Measurements from ENCODE around the gene COL28A1. TPM values are rescaled to one million over a fixed set of nuclear protein-coding genes. Genes with fewer than 3 reads are reported as not detected.

Gene COL28A1
- total RNA-seq, 2 donors from 2014 or later: 1.2 to 3.5 TPM

DNA sequence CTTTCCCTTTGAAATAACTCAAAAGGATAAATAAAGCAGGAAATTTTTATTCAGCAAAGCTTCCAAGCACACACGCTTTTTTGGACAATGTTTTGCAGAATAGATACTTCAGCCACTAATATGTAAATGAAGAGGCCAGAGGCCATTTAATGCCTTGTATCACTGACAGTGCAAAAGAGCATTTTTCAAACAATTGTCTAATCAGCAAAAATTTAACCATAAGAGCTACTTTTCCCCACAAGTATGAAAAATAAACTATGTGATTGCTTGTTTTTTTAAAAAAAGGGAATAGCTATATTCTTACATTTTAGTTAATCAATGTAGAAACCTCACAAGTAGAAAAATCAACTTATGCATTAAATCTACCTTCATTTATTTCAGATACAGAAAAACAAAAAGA lies 99.7 kb downstream of the COL28A1 start:
- no peaks in the 10 kb centered on the region for H3K9me3 ChIP-seq
- TF ChIP-seq CTCF (IDR thresholded peaks at IDR 0.05): no peak
- DNase-seq: no peak
- no peaks in the 10 kb centered on the region for H3K27me3 ChIP-seq
- H3K27ac ChIP-seq: no peak overlapping the region
- no peak overlapping the region for H3K9ac ChIP-seq (ENCODE audit: low read depth in 2 of 2, low read length in 2 of 2)
- intact Hi-C loops (cut with DNase I): no loop called here
- H3K4me1 ChIP-seq: no peaks in the 10 kb centered on the region
- no peak overlapping the region for H3K4me3 ChIP-seq
- no peaks in the 10 kb centered on the region for H3K36me3 ChIP-seq

GRCh38 chr7:7434329-7434728 lies 101.3 kb downstream of the COL28A1 start:
- no peak overlapping the region for H3K4me3 ChIP-seq
- no peak for TF ChIP-seq CTCF (IDR thresholded peaks at IDR 0.05)
- no peak overlapping the region for H3K27ac ChIP-seq
- DNase-seq: no peak
- no peaks in the 10 kb centered on the region for H3K9me3 ChIP-seq
- no peaks in the 10 kb centered on the region for H3K36me3 ChIP-seq
- no peaks in the 10 kb centered on the region for H3K4me1 ChIP-seq
- no peaks in the 10 kb centered on the region for H3K27me3 ChIP-seq
- intact Hi-C loops (cut with DNase I): no loop called here
- H3K9ac ChIP-seq (ENCODE audit: low read depth in 2 of 2, low read length in 2 of 2): no peak overlapping the region

DNA sequence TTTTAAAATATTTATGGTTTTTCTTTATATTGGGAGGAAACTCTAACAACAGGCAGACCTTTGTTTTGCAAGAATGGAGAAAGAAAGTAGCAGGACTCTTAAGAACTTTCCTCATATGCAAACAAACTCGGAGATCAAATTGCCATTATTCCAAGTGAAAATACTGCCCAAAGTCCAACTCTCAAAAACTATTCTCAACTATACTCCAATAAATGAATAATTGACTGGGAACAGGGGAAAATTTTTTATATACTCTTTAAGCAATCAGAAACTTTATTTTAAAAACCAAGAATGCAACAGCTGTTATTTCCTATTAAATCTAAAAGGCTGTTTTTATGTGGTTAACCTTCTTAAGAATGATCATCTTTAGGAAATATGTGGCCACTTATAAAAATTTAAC lies 101.9 kb downstream of the COL28A1 start:
- no peak for TF ChIP-seq CTCF (IDR thresholded peaks at IDR 0.05)
- Histone ChIP-seq H3K4me3 (no peak overlapping the region), H3K36me3 (no peaks in the 10 kb centered on the region), H3K27me3 (no peaks in the 10 kb centered on the region), H3K9ac (ENCODE audit: low read depth in 2 of 2, low read length in 2 of 2) (no peak overlapping the region), H3K9me3 (no peaks in the 10 kb centered on the region), H3K4me1 (no peaks in the 10 kb centered on the region), H3K27ac (no peak overlapping the region)
- intact Hi-C loops (cut with DNase I): no loop called here
- no peak for DNase-seq

DNA sequence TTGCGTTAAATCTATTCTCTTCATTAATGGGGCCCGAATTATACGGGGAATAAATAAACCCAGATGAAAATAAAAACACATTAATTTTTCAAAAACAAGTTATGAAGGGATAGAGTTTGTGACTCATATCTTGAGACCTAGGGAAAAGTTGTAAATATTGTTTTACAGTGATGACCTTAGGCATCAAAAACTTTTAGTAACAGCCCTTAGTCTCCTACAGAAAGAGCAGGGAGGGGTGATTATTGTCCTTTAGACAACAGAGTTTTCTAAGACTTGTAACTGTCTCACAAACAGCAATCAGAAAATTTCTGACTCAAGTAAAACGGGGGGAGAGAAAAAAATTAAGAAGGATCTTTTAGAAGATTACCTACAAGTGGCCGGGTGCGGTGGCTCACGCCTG lies 102.7 kb downstream of the COL28A1 start:
- intact Hi-C loops (cut with DNase I): no loop called here
- Histone ChIP-seq H3K9ac (ENCODE audit: low read depth in 2 of 2, low read length in 2 of 2) (no peak overlapping the region), H3K27ac (no peak overlapping the region), H3K27me3 (no peaks in the 10 kb centered on the region), H3K9me3 (no peaks in the 10 kb centered on the region), H3K4me1 (no peaks in the 10 kb centered on the region), H3K4me3 (no peak overlapping the region), H3K36me3 (no peaks in the 10 kb centered on the region)
- TF ChIP-seq CTCF (IDR thresholded peaks at IDR 0.05): no peak
- DNase-seq: no peak

DNA sequence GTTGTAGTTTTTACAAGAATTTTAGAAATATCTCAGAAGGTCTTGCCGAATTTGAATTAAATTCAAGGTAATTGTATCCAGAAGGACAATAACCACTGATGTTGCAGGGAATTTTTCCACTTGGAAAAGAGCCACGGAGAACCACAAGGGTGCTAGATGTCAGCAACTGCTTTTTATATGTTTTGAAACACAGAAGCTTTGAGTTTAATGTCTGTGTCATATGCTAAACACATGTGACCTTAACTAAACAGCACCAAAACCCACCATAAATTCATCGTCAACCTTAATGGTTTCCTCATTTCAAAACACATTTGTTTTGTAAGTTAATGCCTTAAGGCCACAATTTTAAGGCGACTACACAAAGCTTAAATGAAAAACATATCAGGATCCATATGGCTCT lies 106.9 kb downstream of the COL28A1 start:
- Histone ChIP-seq H3K9me3 (no peaks in the 10 kb centered on the region), H3K4me1 (no peaks in the 10 kb centered on the region), H3K27ac (no peak overlapping the region), H3K27me3 (no peaks in the 10 kb centered on the region), H3K9ac (ENCODE audit: low read depth in 2 of 2, low read length in 2 of 2) (no peak overlapping the region), H3K4me3 (no peak overlapping the region), H3K36me3 (no peaks in the 10 kb centered on the region)
- intact Hi-C loops (cut with DNase I): loop anchor here (10.0 kb wide), 1 partner anchor 786 kb away; no protein-coding TSS in a partner anchor
- TF ChIP-seq CTCF (IDR thresholded peaks at IDR 0.05): no peak
- no peak for DNase-seq

- H3K27me3 ChIP-seq: no peaks in the 10 kb centered on the region
- H3K4me3 ChIP-seq: no peak overlapping the region
- no peaks in the 10 kb centered on the region for H3K9me3 ChIP-seq
- no peak for DNase-seq
- no peak for TF ChIP-seq CTCF (IDR thresholded peaks at IDR 0.05)
- intact Hi-C loops (cut with DNase I): loop anchor here (10.0 kb wide), 1 partner anchor 787 kb away; no protein-coding TSS in a partner anchor
- no peaks in the 10 kb centered on the region for H3K36me3 ChIP-seq
- no peaks in the 10 kb centered on the region for H3K4me1 ChIP-seq
- H3K27ac ChIP-seq: no peak overlapping the region
- no peak overlapping the region for H3K9ac ChIP-seq (ENCODE audit: low read depth in 2 of 2, low read length in 2 of 2)
Observed at GRCh38 chr7:7427363-7427762, 108.3 kb downstream of the COL28A1 start.

Measured in colonic mucosa (tissue), 4 donors.